Esophagus muscularis mucosa (tissue), 4 donors: ENCODE measurements around the gene AP1B1. TPM values are rescaled to one million over a fixed set of nuclear protein-coding genes. Genes with fewer than 3 reads are reported as not detected.

ENCODE experiments used
- DNase-seq: peaks from one replicate; pipeline ENCODE4 v3.0.0-alpha.2; 2017; ENCODE audit errors: extremely low spot score
- H3K27ac ChIP-seq, 4 donors: fragments of 200-600 bp; sonication (generic); replicated peaks in 1 of 4; 1 replicate in 3 of 4; 2 replicates in 1 of 4; pipeline ENCODE4 v1.5.1; 2016 to 2019; ENCODE audit warnings: mild to moderate bottlenecking in 1 of 4
- H3K27me3 ChIP-seq, 4 donors: fragments of 200-600 bp; sonication (generic); one replicate each; pipeline versions ENCODE4 v1.5.1 to v1.6.0; 2016 to 2019
- H3K36me3 ChIP-seq, 4 donors: fragments of 200-600 bp; sonication (generic); one replicate each; pipeline ENCODE4 v1.5.1; 2016 to 2019
- H3K4me1 ChIP-seq, 4 donors: fragments of 200-600 bp; sonication (generic); one replicate each; pipeline ENCODE4 v1.5.1; 2016 to 2019
- H3K4me3 ChIP-seq, 4 donors: fragments of 200-600 bp; sonication (generic); 1 replicate in 2 of 4; 2 replicates in 2 of 4; pipeline ENCODE4 v1.5.1; 2016 to 2019; ENCODE audit warnings: mild to moderate bottlenecking in 4 of 4, moderate library complexity in 1 of 4
- H3K9me3 ChIP-seq, 4 donors: fragments of 200-600 bp; sonication (generic); 1 replicate in 3 of 4; 2 replicates in 1 of 4; pipeline ENCODE4 v1.5.1; 2016 to 2019
- CTCF ChIP-seq, 3 experiments: fragments of 200-600 bp in 2 of 3; fragments of 450-650 bp in 1 of 3; sonication (generic) in 2 of 3; IDR thresholded peaks; one replicate each; pipeline ENCODE4 v1.5.1; 2017 to 2019; ENCODE audit warnings: antibody characterized with exemption in 3 of 3, mild to moderate bottlenecking in 2 of 3, moderate library complexity in 1 of 3
- EP300 ChIP-seq: sonication (generic); formaldehyde crosslinking; IDR thresholded peaks from one replicate; pipeline ENCODE4 v1.6.1; 2017; ENCODE audit warnings: antibody characterized with exemption
- POLR2A ChIP-seq: fragments of 450-650 bp; IDR thresholded peaks from one replicate; pipeline ENCODE4 v1.6.1; 2017; ENCODE audit warnings: antibody characterized with exemption, moderate library complexity, mild to moderate bottlenecking, low read depth
- POLR2AphosphoS5 ChIP-seq, 2 donors: sonication (generic); formaldehyde crosslinking; IDR thresholded peaks; one replicate each; pipeline ENCODE4 v1.6.1; 2017; ENCODE audit warnings: antibody characterized with exemption in 2 of 2
- WGBS: methylation state at CpG from one replicate; pipeline ENCODE4 v1.1.5; 2018; 5-methylcytosine and 5-hydroxymethylcytosine counted together
- intact Hi-C: fragments of 100-400 bp; cut with DNase I; formaldehyde crosslinking; loops from one replicate; pipeline ENCODE4 v1.15.1; 2023
- total RNA-seq, 4 donors: library from RNA; depleted of rRNA; stranded (reverse); fragments of >200 nt; gene quantifications; one replicate each; pipeline versions ENCODE4 v1.1.0 to v1.2.1, GENCODE V29; 2016

AP1B1 gene
- total RNA-seq, 4 donors from 2014 or later: 55.6 to 72.2 (median 57.4) TPM

GRCh38 chr22:29313576-29314466 lies 74.5 kb downstream of the AP1B1 start:
- Histone ChIP-seq H3K36me3 (peaks cover 0 to 13% (median 4%) of the 10 kb centered on the region in 4 donors), H3K4me1 (peaks cover 64 to 72% (median 69%) of the 10 kb centered on the region in 4 donors), H3K9me3 (no peaks in the 10 kb centered on the region), H3K4me3 (peak overlapping the region in 3 of 4 donors; percentile 7 to 49 (median 21)), H3K27me3 (peaks cover 0 to 38% (median 10%) of the 10 kb centered on the region in 4 donors), H3K27ac (no peak overlapping the region)
- no peak for DNase-seq
- intact Hi-C loops: loop anchor here (2.0 kb wide), 1 partner anchor 29 kb away; no protein-coding TSS in a partner anchor
- no peak for TF ChIP-seq POLR2A
- TF ChIP-seq CTCF (IDR thresholded peaks at IDR 0.05): no peak
- TF ChIP-seq EP300: no peak
- TF ChIP-seq POLR2AphosphoS5 (IDR thresholded peaks at IDR 0.05): no peak
- WGBS: 29% methylated on average over 34 of the region's 51 CpGs

- DNase-seq: no peak
- peaks cover 0 to 38% (median 10%) of the 10 kb centered on the region in 4 donors for H3K27me3 ChIP-seq
- H3K36me3 ChIP-seq: peaks cover 0 to 13% (median 4%) of the 10 kb centered on the region in 4 donors
- peaks cover 71 to 79% (median 76%) of the 10 kb centered on the region in 4 donors for H3K4me1 ChIP-seq
- H3K27ac ChIP-seq: no peak overlapping the region
- intact Hi-C loops: loop anchor here (2.0 kb wide), 1 partner anchor 30 kb away; no protein-coding TSS in a partner anchor
- H3K9me3 ChIP-seq: no peaks in the 10 kb centered on the region
- TF ChIP-seq POLR2AphosphoS5 (IDR thresholded peaks at IDR 0.05): peak; percentile 38 to 55
- TF ChIP-seq EP300: no peak
- peak; percentile 55 to 79 (median 63) for TF ChIP-seq CTCF (IDR thresholded peaks at IDR 0.05)
- peak overlapping the region in 2 of 4 donors; percentile 7 to 21 for H3K4me3 ChIP-seq
- WGBS: 38% methylated on average over 4 of the region's 44 CpGs
Measured at GRCh38 chr22:29313126-29313575, 75.2 kb downstream of the AP1B1 start.

- H3K27ac ChIP-seq: peak overlapping the region; percentile 92 to 97 (median 94)
- H3K4me3 ChIP-seq: no peak overlapping the region
- no peak for DNase-seq
- H3K27me3 ChIP-seq: peaks cover 0 to 38% (median 10%) of the 10 kb centered on the region in 4 donors
- 89% methylated on average over 20 of the region's 25 CpGs for WGBS
- intact Hi-C loops: loop anchor here (2.0 kb wide), 1 partner anchor 30 kb away; no protein-coding TSS in a partner anchor
- TF ChIP-seq CTCF (IDR thresholded peaks at IDR 0.05) (no peak), POLR2A (no peak), EP300 (no peak), POLR2AphosphoS5 (IDR thresholded peaks at IDR 0.05) (no peak)
- H3K4me1 ChIP-seq: peaks cover 78 to 86% (median 83%) of the 10 kb centered on the region in 4 donors
- peaks cover 0 to 13% (median 4%) of the 10 kb centered on the region in 4 donors for H3K36me3 ChIP-seq
- no peaks in the 10 kb centered on the region for H3K9me3 ChIP-seq
Measured at GRCh38 chr22:29312218-29313125, 75.9 kb downstream of the AP1B1 start.

GRCh38 chr22:29311464-29312217 lies 76.7 kb downstream of the AP1B1 start:
- no peak for DNase-seq
- no peaks in the 10 kb centered on the region for H3K9me3 ChIP-seq
- TF ChIP-seq POLR2A: no peak
- H3K27me3 ChIP-seq: peaks cover 0 to 35% (median 10%) of the 10 kb centered on the region in 4 donors
- intact Hi-C loops: loop anchor here (2.0 kb wide), 1 partner anchor 31 kb away; no protein-coding TSS in a partner anchor
- H3K4me3 ChIP-seq: peak overlapping the region; percentile 40 to 53 (median 42)
- peaks cover 0 to 13% (median 4%) of the 10 kb centered on the region in 4 donors for H3K36me3 ChIP-seq
- H3K27ac ChIP-seq: peak overlapping the region; percentile 92 to 97 (median 94)
- H3K4me1 ChIP-seq: peaks cover 79 to 88% (median 84%) of the 10 kb centered on the region in 4 donors
- WGBS: 57% methylated on average over 11 of the region's 50 CpGs
